NOMO-1 (cell line): ENCODE measurements around the gene POMT1.

Experiments used
- DNase-seq, 2 experiments: peaks; one replicate each; lab custom pipeline; 2025; ENCODE audit not compliant: unreplicated experiment in 2 of 2; lab: John Stamatoyannopoulos, UW

The POMT1 gene

DNA sequence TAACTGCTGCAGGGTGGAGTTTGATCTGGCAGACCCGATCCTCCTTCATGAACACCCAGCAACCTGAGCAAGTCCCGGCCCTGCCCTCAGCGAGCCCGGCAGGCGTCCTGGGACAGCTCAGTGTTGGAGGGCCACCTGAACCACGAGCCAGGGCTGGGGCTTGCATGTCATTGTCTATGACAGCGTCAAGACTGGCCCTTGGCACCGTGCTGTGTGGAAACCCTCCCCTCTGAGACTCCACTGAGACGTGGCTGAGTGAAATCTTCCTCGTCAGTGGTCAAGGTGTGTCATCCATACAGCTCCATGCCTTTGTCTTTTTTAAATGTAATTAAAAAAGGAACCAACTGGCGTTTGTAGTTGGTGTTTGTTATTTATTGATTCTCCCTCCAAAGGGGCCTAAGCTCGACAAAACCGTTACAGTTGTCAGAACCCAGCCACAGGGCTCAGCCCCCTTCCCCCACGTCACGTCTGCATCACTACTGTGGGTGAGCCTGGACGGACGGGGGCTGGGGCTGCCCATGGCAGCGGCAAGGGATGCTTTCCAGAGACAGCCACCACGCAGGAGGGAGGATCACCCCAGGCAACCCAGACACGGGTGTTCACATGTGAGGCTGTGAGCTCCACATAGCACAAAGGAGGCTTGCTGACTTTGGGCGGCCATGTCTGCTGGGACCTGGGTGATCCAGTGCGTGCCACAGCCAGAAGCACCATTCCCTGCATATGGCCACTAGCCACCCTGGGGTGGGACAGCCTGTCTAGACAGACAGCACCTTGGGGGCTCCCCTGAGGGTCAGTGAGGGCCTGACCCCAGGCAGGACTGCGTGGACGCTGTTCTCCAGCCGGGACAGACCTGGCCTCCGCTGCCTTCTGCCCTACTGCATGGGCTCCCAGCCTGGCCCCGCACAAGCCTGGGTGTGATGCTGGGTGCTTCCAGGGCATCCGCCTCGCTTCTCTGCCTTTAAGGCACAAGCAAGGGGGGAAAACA, 21.0 kb downstream of the POMT1 start:
- DNase-seq, result no peak

GRCh38 chr9:131524665-131525315, 22.1 kb downstream of the POMT1 start:
- no peak for DNase-seq

DNA sequence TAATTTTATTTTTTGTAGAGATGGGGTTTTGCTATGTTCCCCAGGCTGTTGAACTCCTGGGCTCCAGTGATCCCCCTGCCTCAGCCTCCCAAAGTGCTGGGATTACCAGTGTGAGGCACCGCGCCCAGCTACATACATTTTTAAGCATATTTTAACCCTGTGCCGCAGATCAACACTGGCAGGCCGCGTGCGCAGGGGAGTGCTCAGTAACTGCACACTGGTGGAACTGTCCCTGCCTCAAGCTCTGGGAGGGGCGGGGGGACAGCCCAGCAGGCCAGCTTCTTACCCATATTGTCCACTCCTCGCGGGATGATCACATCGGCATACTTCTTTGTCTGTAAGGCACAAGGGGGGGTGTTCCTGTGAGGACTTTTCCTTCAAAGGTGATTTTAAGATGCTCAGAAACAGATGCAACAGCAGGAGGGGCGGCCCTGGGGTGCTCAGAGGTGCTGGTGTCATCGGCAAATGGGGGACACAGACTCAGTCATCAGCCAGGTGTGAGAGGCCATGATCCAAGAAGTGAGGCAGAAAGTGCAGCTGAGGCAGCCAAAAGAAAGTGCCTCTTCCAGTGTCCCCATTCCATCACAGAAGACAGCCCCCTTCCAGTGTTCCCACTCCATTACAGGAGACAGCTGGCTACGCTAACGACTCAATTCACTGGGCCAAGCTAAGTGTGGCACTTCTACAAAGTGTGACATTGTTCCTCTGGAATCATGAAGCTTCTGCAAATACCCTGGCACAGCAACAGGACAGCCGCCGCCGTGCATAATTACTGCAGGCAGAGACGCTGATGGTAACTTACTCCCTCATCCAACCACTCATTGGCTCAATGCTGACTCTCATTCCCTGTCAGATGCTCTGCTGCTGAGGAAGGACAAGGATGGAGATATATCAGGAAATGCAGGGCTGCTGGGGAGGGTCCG, 23.2 kb downstream of the POMT1 start:
- no peak for DNase-seq

DNA sequence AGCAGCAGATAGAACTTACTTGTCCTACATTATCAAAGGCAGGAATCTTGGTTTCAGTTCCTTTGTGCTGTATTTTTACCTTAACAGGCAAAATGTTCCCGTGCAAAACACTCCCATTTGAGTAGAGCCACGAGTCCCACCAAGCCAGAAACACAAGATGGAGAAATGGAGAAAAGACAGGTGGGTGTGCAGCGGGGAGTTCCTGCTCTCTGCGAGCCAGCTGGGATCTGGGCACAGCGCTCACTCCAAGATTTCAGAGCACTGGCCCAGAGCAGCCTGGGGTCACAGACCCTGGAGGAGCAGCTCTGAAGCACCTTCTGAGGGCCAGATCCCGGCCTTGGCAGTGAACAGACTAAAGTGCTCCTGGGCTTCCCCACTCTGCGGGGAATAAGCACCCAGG, 25.5 kb downstream of the POMT1 start:
- no peak for DNase-seq

GRCh38 chr9:131528886-131529505, 26.3 kb downstream of the POMT1 start:
- no peak for DNase-seq

- no peak for DNase-seq
These were observed 27.2 kb downstream of the POMT1 start for GRCh38 chr9:131529597-131530545.

DNA sequence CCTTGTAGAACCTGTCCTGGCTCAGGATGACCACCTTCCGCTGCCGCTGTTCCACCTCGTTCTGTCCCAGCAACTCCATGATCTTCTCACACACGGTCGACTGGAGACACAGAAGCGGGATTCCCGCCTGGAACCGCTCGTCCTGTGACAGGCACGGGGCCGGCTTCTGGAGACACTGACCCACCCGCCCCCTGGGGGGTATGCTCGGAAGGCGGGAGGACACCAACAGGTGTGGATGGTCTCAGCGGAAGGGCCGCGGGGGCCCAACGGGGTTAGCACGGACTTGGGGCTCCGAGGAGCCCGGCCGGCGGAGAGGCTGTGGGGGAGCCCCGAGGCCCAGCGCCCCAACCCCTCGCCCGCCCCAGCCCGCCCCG, 27.8 kb downstream of the POMT1 start:
- DNase-seq, result no peak

DNA sequence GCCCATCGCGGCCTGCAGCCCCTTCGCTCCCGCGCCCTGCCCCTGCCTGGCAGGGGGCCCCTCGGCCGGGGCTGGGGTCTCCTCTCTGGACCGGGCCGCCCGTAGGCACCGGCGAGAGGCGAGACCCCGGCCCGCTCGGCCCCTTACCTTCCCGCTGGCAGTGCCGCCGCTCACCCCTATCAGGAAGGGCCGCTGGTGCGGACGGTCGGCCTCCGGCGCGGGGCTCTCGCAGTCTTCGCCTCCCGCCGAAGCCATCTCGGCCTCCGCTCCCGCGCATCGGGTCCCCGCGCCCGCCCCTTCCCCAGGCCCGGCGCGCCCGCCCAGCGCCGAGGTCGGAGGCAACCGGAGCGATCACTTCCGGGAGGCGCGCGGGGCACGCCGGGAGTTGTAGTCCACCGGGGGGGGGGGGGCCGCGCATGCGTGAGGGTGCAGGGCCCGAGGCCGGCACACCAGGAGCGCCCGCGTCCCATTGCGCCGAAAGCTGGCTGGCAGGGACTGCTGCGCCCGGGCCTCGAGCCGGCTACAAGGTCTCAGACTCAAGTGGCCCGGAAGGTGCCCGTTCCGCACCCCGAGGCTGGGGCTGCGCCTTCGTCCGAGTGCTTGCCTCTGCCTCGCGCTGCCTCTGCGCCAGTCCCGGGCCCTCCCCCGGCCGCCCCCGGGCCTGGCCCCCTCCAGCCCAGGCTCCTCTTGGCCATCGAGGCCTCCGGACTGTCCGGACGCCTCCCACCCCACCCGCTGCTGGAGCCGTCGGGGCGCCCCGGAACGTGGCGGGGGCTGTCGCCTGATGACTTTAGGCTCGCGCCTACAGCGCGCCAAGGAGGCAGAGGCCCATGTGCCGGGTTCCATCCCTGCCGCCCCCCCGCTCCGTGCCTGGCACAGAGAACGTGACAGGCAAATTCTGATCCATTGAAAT, 28.5 kb downstream of the POMT1 start, which contains the start of gene UCK1:
Gene UCK1 (minus strand): TSS at position 344 of the 913 bp plus-strand sequence. CDS start 89 bp downstream, at position 255.
- DNase-seq, result peak; percentile 61 to 68

DNA sequence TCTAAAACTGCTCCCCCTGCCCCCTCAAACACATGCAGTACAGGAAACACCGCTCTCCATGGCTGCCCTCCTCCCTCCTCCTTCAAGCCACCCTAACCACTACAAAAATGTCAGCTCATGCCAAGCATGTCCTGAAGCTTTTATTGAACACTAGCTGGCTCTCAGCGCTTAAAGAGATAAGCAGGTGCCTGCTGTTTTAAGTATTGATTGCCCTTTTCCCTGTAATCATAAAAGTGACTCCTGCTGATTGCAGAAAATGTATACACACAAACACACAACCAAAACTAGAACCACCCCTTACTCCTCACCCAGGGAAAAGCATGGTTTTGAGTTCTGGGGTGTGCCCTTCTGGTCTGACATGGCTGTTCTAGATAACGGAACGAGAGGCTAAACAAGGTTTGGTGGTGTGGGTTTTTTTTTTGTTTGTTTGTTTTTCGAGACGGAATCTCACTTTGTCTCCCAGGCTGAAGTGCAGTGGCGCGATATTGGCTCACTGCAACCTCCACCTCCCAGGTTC, 32.1 kb downstream of the POMT1 start:
- DNase-seq, result no peak

- DNase-seq, result no peak
These were observed 35.2 kb downstream of the POMT1 start for GRCh38 chr9:131537946-131538345.

DNA sequence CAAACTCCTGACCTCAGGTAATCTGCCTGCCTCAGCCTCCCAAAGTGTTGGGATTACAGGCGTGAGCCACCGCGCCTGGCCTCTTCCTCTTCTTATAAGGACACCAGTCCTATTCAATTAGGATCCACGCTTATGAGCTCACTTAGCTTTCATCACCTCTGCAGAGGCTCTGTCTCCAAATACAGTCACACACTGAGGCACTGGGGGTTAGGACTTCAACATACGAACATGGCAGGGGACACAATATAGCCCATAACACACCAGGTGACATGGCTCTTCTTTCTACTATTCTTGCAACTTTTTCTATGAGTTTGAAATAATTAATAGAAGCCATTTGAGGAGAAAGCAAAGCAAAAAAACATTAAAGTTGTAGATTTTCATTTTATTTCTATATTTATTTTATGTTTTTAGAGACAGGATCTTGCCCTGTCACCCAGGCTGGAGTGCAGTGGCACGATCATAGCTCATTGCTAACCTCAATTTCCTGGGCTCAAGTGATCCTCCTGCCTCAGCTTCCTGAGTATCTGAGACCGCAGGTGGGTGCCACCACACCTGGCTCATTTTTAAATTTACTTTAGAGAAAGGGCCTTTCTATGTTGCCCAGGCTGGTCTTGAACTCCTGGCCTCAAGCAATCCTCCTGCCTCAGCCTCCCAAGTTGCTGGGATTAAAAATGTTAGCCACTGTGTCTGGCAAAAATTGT, 36.7 kb downstream of the POMT1 start:
- no peak for DNase-seq

GRCh38 chr9:131543141-131543540, 40.4 kb downstream of the POMT1 start:
- DNase-seq, result no peak

DNA sequence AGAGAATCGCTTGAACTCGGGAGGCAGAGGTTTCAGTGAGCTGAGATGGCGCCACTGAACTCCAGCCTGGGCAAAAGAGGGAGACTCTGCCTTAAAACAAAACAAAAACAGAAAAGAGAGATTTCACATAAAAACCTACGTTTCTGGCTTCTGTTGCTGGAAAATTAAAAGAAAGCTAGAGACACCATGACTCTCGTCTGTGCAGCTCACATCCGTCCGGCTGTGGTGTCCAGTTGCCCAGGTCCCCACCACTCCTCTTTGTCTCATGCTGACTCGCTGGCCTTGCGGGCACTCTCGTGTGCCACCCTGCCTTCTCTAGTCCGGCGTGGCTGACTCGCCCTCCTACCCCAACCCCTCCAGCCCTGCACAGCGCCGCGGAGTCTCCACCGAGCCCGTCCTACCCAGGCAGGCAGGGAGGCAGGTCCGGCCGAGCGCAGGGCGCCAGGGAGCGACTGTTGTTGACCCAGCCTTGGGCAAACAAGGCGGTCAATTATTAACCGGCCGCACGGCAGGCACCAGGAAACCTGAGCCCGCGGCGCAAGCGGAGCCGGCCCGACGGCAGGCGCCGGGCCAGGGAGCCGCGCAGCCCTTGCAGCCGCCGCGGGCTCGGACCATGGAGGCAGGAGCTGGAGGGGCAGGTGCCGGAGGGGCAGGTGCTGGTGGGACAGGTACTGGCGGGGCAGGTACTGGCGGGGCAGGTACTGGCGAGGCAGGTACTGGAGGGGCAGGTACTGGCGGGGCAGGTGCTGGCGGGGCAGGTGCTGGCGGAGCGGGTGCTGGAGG, 42.5 kb downstream of the POMT1 start, which contains the start of gene PRRT1B:
Gene PRRT1B (plus strand): TSS at position 521 of the 783 bp plus-strand sequence. CDS start 93 bp downstream, at position 614.
- DNase-seq, result no peak

- DNase-seq, result no peak
These were observed 43.1 kb downstream of the POMT1 start for GRCh38 chr9:131545786-131546335.

- DNase-seq, result no peak
These were observed 43.8 kb downstream of the POMT1 start for GRCh38 chr9:131546336-131547084.
